Spleen (tissue), 11 donors: ENCODE results near the gene RRAD. TPM values are rescaled to one million over a fixed set of nuclear protein-coding genes. Genes with fewer than 3 reads are reported as not detected.

Experiments used
- DNase-seq: peaks from one replicate; pipeline ENCODE4 v3.0.0-alpha.2; 2020
- H3K27ac ChIP-seq, 8 donors: fragments of 200-600 bp; sonication (generic) in 7 of 8; 1 replicate in 4 of 8; 2 replicates in 4 of 8; pipeline versions ENCODE4 v1.5.0 to v1.8.0; 2016 to 2021; ENCODE audit warnings: inconsistent platforms in 4 of 8, mild to moderate bottlenecking in 4 of 8, moderate library complexity in 1 of 8
- H3K27me3 ChIP-seq, 7 donors: fragments of 200-600 bp; sonication (generic) in 6 of 7; replicated peaks in 1 of 7; 1 replicate in 4 of 7; 2 replicates in 3 of 7; pipeline versions ENCODE4 v1.5.0 to v1.8.0; 2016 to 2021; ENCODE audit warnings: inconsistent platforms in 3 of 7, mild to moderate bottlenecking in 1 of 7
- H3K36me3 ChIP-seq, 6 donors: fragments of 200-600 bp; sonication (generic) in 5 of 6; 1 replicate in 4 of 6; 2 replicates in 2 of 6; pipeline versions ENCODE4 v1.5.0 to v1.8.0; 2016 to 2021; ENCODE audit warnings: inconsistent platforms in 2 of 6
- H3K4me1 ChIP-seq, 6 donors: fragments of 200-600 bp; sonication (generic) in 5 of 6; 1 replicate in 3 of 6; 2 replicates in 3 of 6; pipeline versions ENCODE4 v1.5.0 to v1.8.0; 2016 to 2021; ENCODE audit warnings: inconsistent platforms in 3 of 6
- H3K4me3 ChIP-seq, 8 donors: fragments of 200-600 bp; sonication (generic) in 7 of 8; 1 replicate in 4 of 8; 2 replicates in 4 of 8; pipeline versions ENCODE4 v1.5.0 to v1.8.0; 2016 to 2021; ENCODE audit warnings: inconsistent platforms in 4 of 8, mild to moderate bottlenecking in 4 of 8, moderate library complexity in 2 of 8
- H3K9me3 ChIP-seq, 8 donors: fragments of 200-600 bp; sonication (generic) in 7 of 8; 1 replicate in 4 of 8; 2 replicates in 4 of 8; pipeline versions ENCODE4 v1.5.0 to v1.8.0; 2016 to 2021; ENCODE audit warnings: inconsistent platforms in 4 of 8
- CTCF ChIP-seq, 11 experiments: fragments of 200-600 bp in 7 of 11; fragments of 450-650 bp in 4 of 11; sonication (generic) in 4 of 11; IDR thresholded peaks in 8 of 11; conservative IDR thresholded peaks in 3 of 11; 1 replicate in 7 of 11; 2 replicates in 4 of 11; pipeline versions ENCODE4 v1.4.0 to v1.8.0; 2016 to 2021; ENCODE audit warnings: antibody characterized with exemption in 11 of 11, inconsistent platforms in 4 of 11, mild to moderate bottlenecking in 1 of 11
- POLR2A ChIP-seq, 3 donors: fragments of 450-650 bp; IDR thresholded peaks; one replicate each; pipeline ENCODE4 v1.5.1; 2017; ENCODE audit warnings: antibody characterized with exemption in 3 of 3, mild to moderate bottlenecking in 1 of 3
- POLR2AphosphoS5 ChIP-seq, 3 donors: sonication (generic); formaldehyde crosslinking; IDR thresholded peaks; one replicate each; pipeline ENCODE4 v1.5.1; 2017; ENCODE audit warnings: antibody characterized with exemption in 3 of 3
- WGBS, 5 donors: extraction: QIAGEN DNeasy Blood & Tissue Kit in 3 of 5; methylation state at CpG; one replicate each; pipeline versions ENCODE4 v1.1.5 to v1.1.7; 2013 to 2018; 5-methylcytosine and 5-hydroxymethylcytosine counted together
- intact Hi-C: fragments of 100-400 bp; cut with DNase I; formaldehyde crosslinking; loops from one replicate; pipeline ENCODE4 v1.15.0; 2023; ENCODE audit warnings: low total_unique reads
- polyA plus RNA-seq, 3 donors: library from polyadenylated mRNA; stranded (reverse); fragments of 200-250 nt; gene quantifications; one replicate each; pipeline ENCODE4 v1.2.1, GENCODE V29; 2013
- total RNA-seq, 7 donors: library from RNA; depleted of rRNA in 3 of 7; stranded (reverse); fragments of >200 nt in 3 of 7; fragmentation: NEBNext Ultra II Directional in 4 of 7; extraction: Animal tissue kit (Norgen Biotek cat#: 25700) in 4 of 7; gene quantifications; one replicate each; pipeline versions ENCODE4 v1.1.0 to v1.2.1, GENCODE V29; 2016 to 2021
- donor health status: healthy with polysubstance abuse.
- donor health status: DM: no; HTN: no; CAD: no; lungs with moderate emphysema.
- donor health status: DM: no; HTN: no; CAD: no.
- donor health status: Bipolar disorder and iron deficiency.
- donor health status: healthy.
- donor health status: DM: no; HTN: no; CAD: no.
- donor health status: DM: yes; HTN: yes; CAD: no.

The RRAD gene
- total and polyA plus RNA-seq, 10 donors = 0.52 to 16.4 (median 1.9) TPM

- 84 to 97% (median 95%) methylated on average over 6 of the region's 6 CpGs for WGBS, 5 donors
- H3K4me3 ChIP-seq = no peak overlapping the region
- no peaks in the 10 kb centered on the region for H3K9me3 ChIP-seq
- TF ChIP-seq CTCF (IDR thresholded peaks at IDR 0.05 in 8 of 11, conservative IDR thresholded peaks at IDR 0.05 in 3 of 11) = no peak
- TF ChIP-seq POLR2AphosphoS5 (IDR thresholded peaks at IDR 0.05) = no peak
- TF ChIP-seq POLR2A (IDR thresholded peaks at IDR 0.05) = no peak
- no peaks in the 10 kb centered on the region for H3K27me3 ChIP-seq
- no peak for DNase-seq
- H3K4me1 ChIP-seq = no peaks in the 10 kb centered on the region
- intact Hi-C loops = no loop called here
- no peak overlapping the region for H3K27ac ChIP-seq
- H3K36me3 ChIP-seq = peaks cover 0 to 12% (median 0%) of the 10 kb centered on the region in 6 donors
Observed at GRCh38 chr16:66891797-66892196, 33.5 kb downstream of the RRAD start.

GRCh38 chr16:66891360-66891759, 34.0 kb downstream of the RRAD start:
- no peak for DNase-seq
- intact Hi-C loops = no loop called here
- Histone ChIP-seq H3K9me3 (no peaks in the 10 kb centered on the region), H3K27ac (no peak overlapping the region), H3K4me1 (no peaks in the 10 kb centered on the region), H3K27me3 (no peaks in the 10 kb centered on the region), H3K36me3 (peaks cover 0 to 17% (median 0%) of the 10 kb centered on the region in 6 donors), H3K4me3 (no peak overlapping the region)
- 84 to 94% (median 90%) methylated on average over 4 of the region's 4 CpGs for WGBS, 5 donors
- TF ChIP-seq POLR2A (IDR thresholded peaks at IDR 0.05) (no peak), POLR2AphosphoS5 (IDR thresholded peaks at IDR 0.05) (no peak), CTCF (IDR thresholded peaks at IDR 0.05 in 8 of 11, conservative IDR thresholded peaks at IDR 0.05 in 3 of 11) (no peak)

- no peaks in the 10 kb centered on the region for H3K9me3 ChIP-seq
- H3K4me1 ChIP-seq = no peaks in the 10 kb centered on the region
- no peak overlapping the region for H3K27ac ChIP-seq
- WGBS, 5 donors = 85 to 93% (median 90%) methylated on average over 2 of the region's 2 CpGs
- no peaks in the 10 kb centered on the region for H3K27me3 ChIP-seq
- TF ChIP-seq POLR2AphosphoS5 (IDR thresholded peaks at IDR 0.05) (no peak), POLR2A (IDR thresholded peaks at IDR 0.05) (no peak), CTCF (IDR thresholded peaks at IDR 0.05 in 8 of 11, conservative IDR thresholded peaks at IDR 0.05 in 3 of 11) (no peak)
- no peak overlapping the region for H3K4me3 ChIP-seq
- no peak for DNase-seq
- intact Hi-C loops = no loop called here
- peaks cover 0 to 22% (median under 1%) of the 10 kb centered on the region in 6 donors for H3K36me3 ChIP-seq
Observed at GRCh38 chr16:66890799-66891198, 34.5 kb downstream of the RRAD start.

- 74 to 87% (median 79%) methylated on average over 4 of the region's 4 CpGs for WGBS, 5 donors
- H3K4me1 ChIP-seq = no peaks in the 10 kb centered on the region
- DNase-seq = no peak
- no peak overlapping the region for H3K27ac ChIP-seq
- H3K27me3 ChIP-seq = no peaks in the 10 kb centered on the region
- intact Hi-C loops = no loop called here
- TF ChIP-seq POLR2AphosphoS5 (IDR thresholded peaks at IDR 0.05) (no peak), POLR2A (IDR thresholded peaks at IDR 0.05) (no peak), CTCF (IDR thresholded peaks at IDR 0.05 in 8 of 11, conservative IDR thresholded peaks at IDR 0.05 in 3 of 11) (no peak)
- H3K4me3 ChIP-seq = no peak overlapping the region
- H3K36me3 ChIP-seq = peaks cover 0 to 34% (median 12%) of the 10 kb centered on the region in 6 donors
- no peaks in the 10 kb centered on the region for H3K9me3 ChIP-seq
Observed at GRCh38 chr16:66889622-66890021, 35.7 kb downstream of the RRAD start.
